ENCODE results near the gene GRIFIN. TPM values are rescaled to one million over a fixed set of nuclear protein-coding genes. Genes with fewer than 3 reads are reported as not detected.

Gene GRIFIN
- total and polyA plus RNA-seq, 7 donors: not detected

- Histone ChIP-seq H3K36me3 (ENCODE audit: insufficient read depth in 1 of 2, low read depth in 1 of 2) (no peaks in the 10 kb centered on the region), H3K4me3 (no peak overlapping the region), H3K27me3 (ENCODE audit: insufficient read depth in 3 of 3, low read length in 2 of 3) (peaks cover 0 to 54% (median 17%) of the 10 kb centered on the region in 3 donors), H3K27ac (no peak overlapping the region), H3K9me3 (no peaks in the 10 kb centered on the region), H3K4me1 (peaks cover 15% of the 10 kb centered on the region)
- WGBS, 3 donors: 90 to 92% (median 91%) methylated on average over 13 to 18 of the region's 18 CpGs
- ATAC-seq: no peak
- DNase-seq: no peak
- no peak for TF ChIP-seq CTCF (IDR thresholded peaks at IDR 0.05)
- intact Hi-C loops (cut with DNase I): loop anchor here in 1 of 2 donors (5.0 kb wide), 2 partner anchors 72 to 207 kb away; no protein-coding TSS in a partner anchor
Observed at GRCh38 chr7:2475678-2476015, 551 bp downstream of the GRIFIN start.

- intact Hi-C loops (cut with DNase I): loop anchor here in 1 of 2 donors (5.0 kb wide), 2 partner anchors 72 to 207 kb away; no protein-coding TSS in a partner anchor
- Histone ChIP-seq H3K27ac (no peak overlapping the region), H3K36me3 (ENCODE audit: insufficient read depth in 1 of 2, low read depth in 1 of 2) (no peaks in the 10 kb centered on the region), H3K4me3 (no peak overlapping the region), H3K27me3 (ENCODE audit: insufficient read depth in 3 of 3, low read length in 2 of 3) (peaks cover 0 to 54% (median 13%) of the 10 kb centered on the region in 3 donors), H3K4me1 (peaks cover 15% of the 10 kb centered on the region), H3K9me3 (no peaks in the 10 kb centered on the region)
- 85 to 91% (median 86%) methylated on average over 26 to 28 of the region's 28 CpGs for WGBS, 3 donors
- no peak for TF ChIP-seq CTCF (IDR thresholded peaks at IDR 0.05)
- ATAC-seq: no peak
- DNase-seq: no peak
Observed at GRCh38 chr7:2474813-2475677, 1.2 kb downstream of the GRIFIN start.

GRCh38 chr7:2474224-2474623 lies 2.0 kb downstream of the GRIFIN start:
- no peak for TF ChIP-seq CTCF (IDR thresholded peaks at IDR 0.05)
- H3K27me3 ChIP-seq (ENCODE audit: insufficient read depth in 3 of 3, low read length in 2 of 3): peaks cover 0 to 46% (median 11%) of the 10 kb centered on the region in 3 donors
- H3K9me3 ChIP-seq: no peaks in the 10 kb centered on the region
- intact Hi-C loops (cut with DNase I): no loop called here
- H3K36me3 ChIP-seq (ENCODE audit: insufficient read depth in 1 of 2, low read depth in 1 of 2): no peaks in the 10 kb centered on the region
- DNase-seq: no peak
- peaks cover 15% of the 10 kb centered on the region for H3K4me1 ChIP-seq
- H3K4me3 ChIP-seq: no peak overlapping the region
- no peak for ATAC-seq
- H3K27ac ChIP-seq: no peak overlapping the region
- WGBS, 3 donors: 75 to 84% (median 83%) methylated on average over 14 to 15 of the region's 15 CpGs

GRCh38 chr7:2473496-2474180 lies 2.6 kb downstream of the GRIFIN start:
- Histone ChIP-seq H3K9me3 (no peaks in the 10 kb centered on the region), H3K27me3 (ENCODE audit: insufficient read depth in 3 of 3, low read length in 2 of 3) (peaks cover 0 to 40% (median 9%) of the 10 kb centered on the region in 3 donors), H3K4me1 (peaks cover 11% of the 10 kb centered on the region), H3K4me3 (no peak overlapping the region), H3K27ac (no peak overlapping the region), H3K36me3 (ENCODE audit: insufficient read depth in 1 of 2, low read depth in 1 of 2) (no peaks in the 10 kb centered on the region)
- no peak for ATAC-seq
- DNase-seq: no peak
- intact Hi-C loops (cut with DNase I): no loop called here
- 75 to 85% (median 81%) methylated on average over 11 to 12 of the region's 12 CpGs for WGBS, 3 donors
- no peak for TF ChIP-seq CTCF (IDR thresholded peaks at IDR 0.05)

All from psoas muscle (tissue), 8 donors.